PC-9 (cell line): ENCODE results near the gene KCNG4. TPM values are rescaled to one million over a fixed set of nuclear protein-coding genes. Genes with fewer than 3 reads are reported as not detected.

Experiments used
- BruUV-seq: library from RNA; stranded (reverse); fragments of 400-500 nt; replicated peaks from 2 replicates; lab custom pipeline; 2021; lab: Mats Ljungman, UMichigan
- CTCF ChIA-PET: fragments of 300-600 bp; sonication (Branson Sonifier 250); formaldehyde crosslinking; loops from one replicate; lab custom pipeline; 2022; ENCODE audit warnings: antibody characterized with exemption; lab: Charles Lee
- POLR2A ChIA-PET: fragments of 300-600 bp; sonication (Branson Sonifier 250); formaldehyde crosslinking; loops from one replicate; lab custom pipeline; 2022; ENCODE audit warnings: antibody characterized with exemption; ENCODE audit not compliant: unreplicated experiment; lab: Charles Lee
- DNase-seq, 2 experiments: peaks; one replicate each; pipeline versions ENCODE4 v3.0.0 to v3.0.0-alpha.2; 2015 to 2022; ENCODE audit warnings: mixed read lengths in 1 of 2
- H2AFZ ChIP-seq: fragments of 200-600 bp; sonication (generic); 2 replicates; pipeline ENCODE4 v1.8.1; 2017; ENCODE audit warnings: antibody characterized with exemption
- H3F3A ChIP-seq: fragments of 200-600 bp; sonication (generic); 2 replicates; pipeline ENCODE4 v1.8.1; 2017; ENCODE audit warnings: antibody characterized with exemption, mild to moderate bottlenecking, low read depth; ENCODE audit not compliant: insufficient read depth
- H3K27ac ChIP-seq: fragments of 200-600 bp; sonication (generic); 2 replicates; pipeline ENCODE4 v1.6.1; 2016; ENCODE audit warnings: mixed run types
- H3K27me3 ChIP-seq: fragments of 200-600 bp; sonication (generic); 2 replicates; pipeline ENCODE4 v1.6.1; 2016; ENCODE audit warnings: low read depth, mixed run types; ENCODE audit not compliant: insufficient read depth
- H3K36me3 ChIP-seq: fragments of 200-600 bp; sonication (generic); 2 replicates; pipeline ENCODE4 v1.6.1; 2016; ENCODE audit warnings: low read depth, mixed run types
- H3K4me1 ChIP-seq: fragments of 200-600 bp; sonication (generic); replicated peaks from 2 replicates; pipeline ENCODE4 v1.6.1; 2016; ENCODE audit warnings: mixed run types; ENCODE audit not compliant: insufficient read depth
- H3K4me2 ChIP-seq: fragments of 200-600 bp; sonication (generic); 2 replicates; pipeline ENCODE4 v1.6.1; 2017; ENCODE audit warnings: mixed run types
- H3K4me3 ChIP-seq: fragments of 200-600 bp; sonication (generic); 2 replicates; pipeline ENCODE4 v1.6.1; 2016; ENCODE audit warnings: mixed run types
- H3K79me2 ChIP-seq: fragments of 200-600 bp; sonication (generic); 2 replicates; pipeline ENCODE4 v1.6.1; 2017; ENCODE audit warnings: low read depth, mixed run types
- H3K9me2 ChIP-seq: fragments of 200-600 bp; sonication (generic); 2 replicates; pipeline ENCODE4 v1.8.1; 2017; ENCODE audit warnings: mild to moderate bottlenecking; ENCODE audit not compliant: insufficient read depth
- H3K9me3 ChIP-seq: fragments of 200-600 bp; sonication (generic); 2 replicates; pipeline ENCODE4 v1.8.1; 2016; ENCODE audit warnings: low read depth; ENCODE audit not compliant: insufficient read depth
- H4K20me1 ChIP-seq: fragments of 200-600 bp; sonication (generic); 2 replicates; pipeline ENCODE4 v1.8.1; 2017; ENCODE audit not compliant: insufficient read depth
- EZH2 ChIP-seq: fragments of 200-600 bp; sonication (generic); IDR thresholded peaks from 2 replicates; pipeline ENCODE4 v1.8.0; 2017; ENCODE audit warnings: antibody characterized with exemption, low read depth
- intact Hi-C: fragments of 100-400 bp; cut with micrococcal nuclease; formaldehyde crosslinking; loops from one replicate; pipeline ENCODE4 v1.10.0; 2022; ENCODE audit not compliant: unreplicated experiment
- total RNA-seq: library from RNA; stranded (reverse); gene quantifications from 2 replicates; pipeline ENCODE4 v1.2.3, GENCODE V29; 2021
- TF ChIP-seq, protein P1 (sequence below): fragments of 200-600 bp; sonication (generic); conservative IDR thresholded peaks from 2 replicates; pipeline ENCODE4 v1.6.1; 2017; ENCODE audit warnings: mixed run types, antibody characterized with exemption, mild to moderate bottlenecking, moderate library complexity

KCNG4 gene
- total RNA-seq, 1 experiment from 2014 or later = not detected

DNA sequence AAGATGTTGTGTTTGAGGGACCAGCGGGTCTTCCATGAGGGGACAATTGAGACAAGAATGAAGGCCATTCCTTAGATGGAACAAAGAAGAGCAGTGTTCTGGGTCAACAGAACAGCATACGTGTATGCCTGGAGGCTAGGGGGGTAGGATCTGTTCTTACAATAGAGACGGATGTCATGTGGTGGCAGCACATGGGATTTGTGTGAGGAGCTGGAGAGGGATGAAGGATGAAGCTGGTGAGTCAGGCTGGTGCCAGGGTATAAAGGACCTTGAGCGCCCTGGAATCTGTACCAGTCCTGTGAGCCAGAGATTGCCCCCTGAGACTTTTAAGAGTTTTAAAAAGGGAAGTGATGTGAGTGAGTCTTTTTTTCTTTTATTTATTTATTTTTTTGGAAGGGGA lies 32.1 kb upstream of the KCNG4 start:
- intact Hi-C loops = no loop called here
- BruUV-seq = no TSS peak

DNA sequence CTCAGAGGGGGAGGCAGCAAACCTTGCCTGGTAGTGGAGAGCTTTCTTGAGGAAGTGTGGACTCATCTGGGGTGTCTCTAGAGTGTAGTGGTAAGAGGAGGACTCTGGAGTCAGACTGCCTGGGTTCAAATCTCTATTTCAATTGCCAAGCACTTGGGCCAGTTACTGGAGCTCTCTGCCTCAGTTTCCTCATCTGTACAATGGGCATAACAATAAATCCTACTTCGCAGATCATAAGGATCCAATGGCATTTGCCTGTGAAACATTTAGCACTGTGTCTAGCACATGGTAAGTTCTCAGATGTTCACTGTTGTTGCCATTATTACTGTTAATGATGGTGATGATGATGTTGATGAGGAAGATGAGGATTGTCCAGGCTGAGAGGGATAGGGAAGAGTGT lies 31.2 kb upstream of the KCNG4 start:
- BruUV-seq = no TSS peak
- Histone ChIP-seq H3K9me3 (peaks cover 4% of the 10 kb centered on the region; the same call in 1 of the 2 replicates), H3K4me1 (no peaks in the 10 kb centered on the region), H3F3A (no peaks in the 10 kb centered on the region), H3K79me2 (no peaks in the 10 kb centered on the region), H3K36me3 (no peaks in the 10 kb centered on the region), H3K4me3 (no peak overlapping the region), H3K27ac (no peak overlapping the region), H2AFZ (no peak overlapping the region), H3K4me2 (no peak overlapping the region), H3K27me3 (no peaks in the 10 kb centered on the region), H4K20me1 (no peaks in the 10 kb centered on the region), H3K9me2 (no peaks in the 10 kb centered on the region)
- DNase-seq = no peak
- intact Hi-C loops = no loop called here
- TF ChIP-seq, protein P1, sequence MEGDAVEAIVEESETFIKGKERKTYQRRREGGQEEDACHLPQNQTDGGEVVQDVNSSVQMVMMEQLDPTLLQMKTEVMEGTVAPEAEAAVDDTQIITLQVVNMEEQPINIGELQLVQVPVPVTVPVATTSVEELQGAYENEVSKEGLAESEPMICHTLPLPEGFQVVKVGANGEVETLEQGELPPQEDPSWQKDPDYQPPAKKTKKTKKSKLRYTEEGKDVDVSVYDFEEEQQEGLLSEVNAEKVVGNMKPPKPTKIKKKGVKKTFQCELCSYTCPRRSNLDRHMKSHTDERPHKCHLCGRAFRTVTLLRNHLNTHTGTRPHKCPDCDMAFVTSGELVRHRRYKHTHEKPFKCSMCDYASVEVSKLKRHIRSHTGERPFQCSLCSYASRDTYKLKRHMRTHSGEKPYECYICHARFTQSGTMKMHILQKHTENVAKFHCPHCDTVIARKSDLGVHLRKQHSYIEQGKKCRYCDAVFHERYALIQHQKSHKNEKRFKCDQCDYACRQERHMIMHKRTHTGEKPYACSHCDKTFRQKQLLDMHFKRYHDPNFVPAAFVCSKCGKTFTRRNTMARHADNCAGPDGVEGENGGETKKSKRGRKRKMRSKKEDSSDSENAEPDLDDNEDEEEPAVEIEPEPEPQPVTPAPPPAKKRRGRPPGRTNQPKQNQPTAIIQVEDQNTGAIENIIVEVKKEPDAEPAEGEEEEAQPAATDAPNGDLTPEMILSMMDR = no peak
- no peak for TF ChIP-seq EZH2
- ChIA-PET POLR2A (no interaction called here), CTCF (interaction anchor here (0.6 kb wide), 2 partner anchors 344 to 1855 kb away, joined by 3 to 6 read pairs; no protein-coding TSS in a partner anchor)

More for the DNA sequence above, 32.1 kb upstream of the KCNG4 start:
- H3K27ac ChIP-seq = no peak overlapping the region
- POLR2A ChIA-PET = no interaction called here
- no peak for TF ChIP-seq EZH2
- TF ChIP-seq, protein P1 = no peak
- H3K4me2 ChIP-seq = no peak overlapping the region
- H3K9me2 ChIP-seq = no peaks in the 10 kb centered on the region
- no peaks in the 10 kb centered on the region for H3K79me2 ChIP-seq
- H3K27me3 ChIP-seq = no peaks in the 10 kb centered on the region
- H3K4me3 ChIP-seq = no peak overlapping the region
- no peaks in the 10 kb centered on the region for H3K36me3 ChIP-seq
- no peaks in the 10 kb centered on the region for H3F3A ChIP-seq
- no peak overlapping the region for H2AFZ ChIP-seq
- no peaks in the 10 kb centered on the region for H3K4me1 ChIP-seq
- DNase-seq = no peak
- H4K20me1 ChIP-seq = no peaks in the 10 kb centered on the region
- peaks cover 4% of the 10 kb centered on the region; the same call in 1 of the 2 replicates for H3K9me3 ChIP-seq
- CTCF ChIA-PET = no interaction called here

DNA sequence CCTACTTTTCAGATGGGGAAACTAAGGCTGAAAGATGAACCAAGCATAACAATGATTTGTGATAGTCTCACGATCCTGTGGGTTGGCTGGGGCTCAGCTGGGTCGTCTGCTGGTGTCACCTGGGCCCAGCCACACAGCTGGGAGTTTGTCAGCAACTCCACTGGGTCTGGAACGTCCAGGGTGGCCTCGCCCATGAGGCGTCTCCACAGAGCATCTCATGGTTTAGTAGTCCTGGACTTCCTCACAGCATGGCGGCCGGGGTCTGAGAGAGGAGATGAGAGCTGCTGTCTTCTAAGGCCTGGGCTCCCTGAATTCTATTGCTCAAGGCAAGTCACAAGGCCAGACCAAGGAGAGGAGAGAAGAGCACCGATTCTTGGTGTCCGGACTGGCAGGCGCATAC lies 30.7 kb upstream of the KCNG4 start:
- no peaks in the 10 kb centered on the region for H3K4me1 ChIP-seq
- no peaks in the 10 kb centered on the region for H3K9me2 ChIP-seq
- H3K36me3 ChIP-seq = no peaks in the 10 kb centered on the region
- H3K27ac ChIP-seq = no peak overlapping the region
- POLR2A ChIA-PET = no interaction called here
- no peaks in the 10 kb centered on the region for H3F3A ChIP-seq
- no peak overlapping the region for H3K4me2 ChIP-seq
- no TSS peak for BruUV-seq
- no peaks in the 10 kb centered on the region for H3K79me2 ChIP-seq
- H3K4me3 ChIP-seq = no peak overlapping the region
- no peak overlapping the region for H2AFZ ChIP-seq
- no peaks in the 10 kb centered on the region for H4K20me1 ChIP-seq
- CTCF ChIA-PET = interaction anchor here (0.6 kb wide), 2 partner anchors 343 to 1856 kb away, joined by 3 to 6 read pairs; no protein-coding TSS in a partner anchor
- no peaks in the 10 kb centered on the region for H3K27me3 ChIP-seq
- no peak for DNase-seq
- H3K9me3 ChIP-seq = peaks cover 4% of the 10 kb centered on the region; the same call in 1 of the 2 replicates
- TF ChIP-seq, protein P1 = no peak
- TF ChIP-seq EZH2 = no peak
- intact Hi-C loops = no loop called here
